WTC11 (cell line): Measurements from ENCODE around the gene FRMD8. TPM values are rescaled to one million over a fixed set of nuclear protein-coding genes. Genes with fewer than 3 reads are reported as not detected.
A peak's percentile ranks its signal among the peaks of the same experiment; 100 is the strongest.

ENCODE experiments used
- ATAC-seq: fragments of 200-7000 bp; cut with Tn5 transposase; 2 replicates; pipeline ENCODE4 v1.10.0; 2021; ENCODE audit warnings: mild to moderate bottlenecking, moderate library complexity
- CTCF ChIA-PET: fragments of 300-600 bp; sonication (Branson Sonifier 250); formaldehyde crosslinking; loops from one replicate; lab custom pipeline; 2021; ENCODE audit warnings: antibody characterized with exemption; lab: Charles Lee
- POLR2A ChIA-PET: fragments of 350-600 bp; sonication (Branson Sonifier 250); formaldehyde crosslinking; loops from one replicate; lab custom pipeline; 2021; ENCODE audit warnings: antibody characterized with exemption; lab: Charles Lee
- DNase-seq: peaks from one replicate; pipeline ENCODE4 v3.0.0; 2021; ENCODE audit warnings: low spot score
- H3K27ac Mint-ChIP-seq: 2 replicates; pipeline ENCODE4 v1.8.0; 2021; ENCODE audit warnings: mixed read lengths
- H3K27me3 Mint-ChIP-seq: 2 replicates; pipeline ENCODE4 v1.8.0; 2021; ENCODE audit warnings: low read depth, mild to moderate bottlenecking, moderate library complexity, mixed read lengths
- H3K36me3 Mint-ChIP-seq: 2 replicates; pipeline ENCODE4 v1.8.0; 2021; ENCODE audit warnings: mixed read lengths
- H3K4me1 Mint-ChIP-seq: 2 replicates; pipeline ENCODE4 v1.8.0; 2022; ENCODE audit warnings: mixed read lengths
- H3K4me3 Mint-ChIP-seq: 2 replicates; pipeline ENCODE4 v1.8.0; 2021; ENCODE audit warnings: mild to moderate bottlenecking, moderate library complexity, mixed read lengths
- H3K9me3 Mint-ChIP-seq: 2 replicates; pipeline ENCODE4 v1.8.0; 2021; ENCODE audit warnings: mixed read lengths
- CDX4 ChIP-seq: fragments of 250-450 bp; sonication (Bioruptor Pico); IDR thresholded peaks from 2 replicates; pipeline ENCODE4 v1.9.0; 2021; ENCODE audit warnings: moderate library complexity, mild to moderate bottlenecking, inconsistent platforms, borderline replicate concordance
- CREM ChIP-seq: sonication (generic); formaldehyde crosslinking; IDR thresholded peaks from 2 replicates; pipeline ENCODE4 v1.8.1; 2022; ENCODE audit warnings: mild to moderate bottlenecking, missing genetic modification reagents, moderate library complexity
- ELF4 ChIP-seq: sonication (generic); formaldehyde crosslinking; IDR thresholded peaks from 2 replicates; pipeline ENCODE4 v1.8.1; 2022; ENCODE audit warnings: low read depth, mild to moderate bottlenecking, moderate library complexity, missing genetic modification reagents
- ERG ChIP-seq: fragments of 250-450 bp; sonication (Bioruptor Pico); IDR thresholded peaks from 2 replicates; pipeline ENCODE4 v1.8.0; 2021; ENCODE audit warnings: mild to moderate bottlenecking
- ESRRA ChIP-seq: sonication (generic); formaldehyde crosslinking; IDR thresholded peaks from 2 replicates; pipeline ENCODE4 v1.8.1; 2022; ENCODE audit warnings: mild to moderate bottlenecking, missing genetic modification reagents, borderline replicate concordance
- FOXK1 ChIP-seq: sonication (generic); formaldehyde crosslinking; IDR thresholded peaks from 2 replicates; pipeline ENCODE4 v1.8.0; 2022; ENCODE audit warnings: mild to moderate bottlenecking, moderate library complexity, missing genetic modification reagents
- FOXP4 ChIP-seq: sonication (generic); formaldehyde crosslinking; IDR thresholded peaks from 2 replicates; pipeline ENCODE4 v1.8.0; 2022; ENCODE audit warnings: mild to moderate bottlenecking, missing genetic modification reagents
- GABPB1 ChIP-seq: sonication (generic); formaldehyde crosslinking; IDR thresholded peaks from 2 replicates; pipeline ENCODE4 v1.8.1; 2023; ENCODE audit warnings: mild to moderate bottlenecking, missing genetic modification reagents
- HMGA2 ChIP-seq: fragments of 250-450 bp; sonication (Bioruptor Pico); IDR thresholded peaks from 2 replicates; pipeline ENCODE4 v1.4.0; 2021; ENCODE audit warnings: mild to moderate bottlenecking, moderate library complexity
- KAT7 ChIP-seq: sonication (generic); formaldehyde crosslinking; IDR thresholded peaks from 2 replicates; pipeline ENCODE4 v1.8.1; 2023; ENCODE audit warnings: missing genetic modification reagents, mild to moderate bottlenecking, borderline replicate concordance
- NFATC4 ChIP-seq: fragments of 250-450 bp; sonication (Bioruptor Pico); IDR thresholded peaks from 2 replicates; pipeline ENCODE4 v1.9.0; 2021; ENCODE audit warnings: mild to moderate bottlenecking
- NFE2L1 ChIP-seq: sonication (generic); formaldehyde crosslinking; IDR thresholded peaks from 2 replicates; pipeline ENCODE4 v1.8.1; 2023; ENCODE audit warnings: missing genetic modification reagents
- NR1H2 ChIP-seq: sonication (generic); formaldehyde crosslinking; IDR thresholded peaks from 2 replicates; pipeline ENCODE4 v1.9.0; 2021; ENCODE audit warnings: mild to moderate bottlenecking, moderate library complexity, missing genetic modification reagents
- OVOL2 ChIP-seq: fragments of 250-450 bp; sonication (Bioruptor Pico); IDR thresholded peaks from 2 replicates; pipeline ENCODE4 v1.9.0; 2021; ENCODE audit warnings: mild to moderate bottlenecking, borderline replicate concordance
- SMAD3 ChIP-seq: sonication (generic); formaldehyde crosslinking; IDR thresholded peaks from 2 replicates; pipeline ENCODE4 v1.8.0; 2022; ENCODE audit warnings: missing genetic modification reagents, mild to moderate bottlenecking, borderline replicate concordance
- STAT6 ChIP-seq: sonication (generic); formaldehyde crosslinking; conservative IDR thresholded peaks from 2 replicates; pipeline ENCODE4 v1.8.1; 2023; ENCODE audit warnings: mild to moderate bottlenecking, low read depth, missing genetic modification reagents, moderate library complexity
- USF1 ChIP-seq: sonication (generic); formaldehyde crosslinking; IDR thresholded peaks from 2 replicates; pipeline ENCODE4 v1.8.0; 2022; ENCODE audit warnings: mild to moderate bottlenecking, missing genetic modification reagents
- ZNF121 ChIP-seq: sonication (generic); formaldehyde crosslinking; IDR thresholded peaks from 2 replicates; pipeline ENCODE4 v1.8.0; 2023; ENCODE audit warnings: missing genetic modification reagents
- ZNF138 ChIP-seq: sonication (generic); formaldehyde crosslinking; conservative IDR thresholded peaks from 2 replicates; pipeline ENCODE4 v1.8.1; 2022; ENCODE audit warnings: mild to moderate bottlenecking, moderate library complexity, missing genetic modification reagents
- ZNF219 ChIP-seq: sonication (generic); formaldehyde crosslinking; IDR thresholded peaks from 2 replicates; pipeline ENCODE4 v1.8.0; 2023; ENCODE audit warnings: missing genetic modification reagents, mild to moderate bottlenecking, borderline replicate concordance
- ZNF317 ChIP-seq: sonication (generic); formaldehyde crosslinking; IDR thresholded peaks from 2 replicates; pipeline ENCODE4 v1.8.1; 2023; ENCODE audit warnings: low read depth, mild to moderate bottlenecking, moderate library complexity, missing genetic modification reagents, borderline replicate concordance
- ZNF512 ChIP-seq: sonication (generic); formaldehyde crosslinking; IDR thresholded peaks from 2 replicates; pipeline ENCODE4 v1.8.1; 2022; ENCODE audit warnings: missing genetic modification reagents, borderline replicate concordance
- total RNA-seq: library from RNA; stranded (reverse); gene quantifications from 3 replicates; pipeline ENCODE4 v1.2.3, GENCODE V29; 2021

Gene FRMD8
- total RNA-seq, 1 experiment from 2014 or later, result 23.7 TPM

GRCh38 chr11:65417702-65418430 is 31.4 kb downstream of the FRMD8 start (continued):
- TF ChIP-seq FOXP4 (CRISPR knock-in tag), result no peak
- TF ChIP-seq CREM (CRISPR knock-in tag), result no peak

- H3K27ac Mint-ChIP-seq, result peak overlapping the region; percentile 100
- TF ChIP-seq CDX4, result no peak
- TF ChIP-seq ZNF317, result no peak
- TF ChIP-seq KAT7 (CRISPR knock-in tag), result no peak
- TF ChIP-seq ZNF121 (CRISPR knock-in tag), result 0 out of 2 replicates have a peak, but pooled peaks have one; percentile 28
- no peak for TF ChIP-seq ELF4
- no peak for TF ChIP-seq SMAD3 (CRISPR knock-in tag)
- DNase-seq, result no peak
- H3K4me3 Mint-ChIP-seq, result peak overlapping the region; percentile 3
- H3K4me1 Mint-ChIP-seq, result peaks cover 71% of the 10 kb centered on the region
- H3K36me3 Mint-ChIP-seq, result no peaks in the 10 kb centered on the region; the same call in 1 of the 2 replicates
- H3K9me3 Mint-ChIP-seq, result no peaks in the 10 kb centered on the region
- ChIA-PET POLR2A (interaction anchor here (1.9 to 10.9 kb wide), 6 partner anchors 51 to 89 kb away, joined by 9 to 175 read pairs (median 38); partner anchors contain the start of gene MALAT1), CTCF (interaction anchor here (1.0 to 12.8 kb wide), 13 partner anchors 14 to 176 kb away, joined by 3 to 224 read pairs (median 7); partner anchors contain the start of gene FAM89B)
- 0 out of 2 replicates have a peak, but pooled peaks cover 2% of the 10 kb centered on the region for H3K27me3 Mint-ChIP-seq
- no peak for ATAC-seq
These were observed 31.9 kb downstream of the FRMD8 start for GRCh38 chr11:65418431-65418680.

GRCh38 chr11:65418681-65419459 is 32.4 kb downstream of the FRMD8 start:
- Mint-ChIP-seq H3K27me3 (0 out of 2 replicates have a peak, but pooled peaks cover 2% of the 10 kb centered on the region), H3K4me3 (peak overlapping the region; percentile 3), H3K9me3 (no peaks in the 10 kb centered on the region), H3K4me1 (peaks cover 76% of the 10 kb centered on the region), H3K36me3 (no peaks in the 10 kb centered on the region), H3K27ac (peak overlapping the region; percentile 100)
- ChIA-PET CTCF (interaction anchor here (0.6 to 12.8 kb wide), 11 partner anchors 50 to 175 kb away, joined by 3 to 224 read pairs (median 4); no protein-coding TSS in a partner anchor), POLR2A (interaction anchor here (0.6 to 10.9 kb wide), 9 partner anchors 17 to 685 kb away, joined by 4 to 175 read pairs (median 13); partner anchors contain the start of genes CDC42EP2 and MALAT1)
- ATAC-seq, result peak; percentile 66
- DNase-seq, result peak; percentile 90
- no peak for TF ChIP-seq HMGA2
- TF ChIP-seq NFE2L1, result peak; percentile 99
- peak; percentile 76 for TF ChIP-seq CREM (CRISPR knock-in tag)
- peak; percentile 76 for TF ChIP-seq GABPB1 (CRISPR knock-in tag)
- TF ChIP-seq OVOL2 (CRISPR knock-in tag), result no peak
- TF ChIP-seq ERG (CRISPR knock-in tag), result no peak
- no peak for TF ChIP-seq NR1H2
- no peak for TF ChIP-seq ZNF138
- 0 out of 2 replicates have a peak, but pooled peaks have one; percentile 50 for TF ChIP-seq ESRRA
- no peak for TF ChIP-seq NFATC4
- TF ChIP-seq ZNF512 (CRISPR knock-in tag), result no peak
- TF ChIP-seq ZNF219 (CRISPR knock-in tag), result no peak
- TF ChIP-seq FOXK1 (CRISPR knock-in tag), result peak; percentile 66
- TF ChIP-seq STAT6, result no peak
- peak; percentile 94 for TF ChIP-seq USF1 (CRISPR knock-in tag)
